Neutrophil (primary cell): ENCODE data around the gene C5orf22.

Experiments
- H3K27ac ChIP-seq: fragments of 200-600 bp; sonication (generic); 2 replicates; pipeline ENCODE4 v1.5.1; 2016; ENCODE audit warnings: mild to moderate bottlenecking, moderate library complexity
- H3K27me3 ChIP-seq: fragments of 200-600 bp; sonication (generic); 2 replicates; pipeline ENCODE4 v1.6.0; 2016; ENCODE audit warnings: mild to moderate bottlenecking
- H3K36me3 ChIP-seq: fragments of 200-600 bp; sonication (generic); 2 replicates; pipeline ENCODE4 v1.5.1; 2017
- H3K4me1 ChIP-seq, 2 experiments: fragments of 200-600 bp in 1 of 2; sonication (generic) in 1 of 2; 1 replicate in 1 of 2; 2 replicates in 1 of 2; pipeline versions ENCODE4 v1.5.1 to v1.6.1; 2013 to 2016; ENCODE audit warnings: low read depth in 1 of 2, low read length in 1 of 2, mild to moderate bottlenecking in 1 of 2, moderate library complexity in 1 of 2; ENCODE audit not compliant: control insufficient read depth in 1 of 2, insufficient read depth in 1 of 2
- H3K4me3 ChIP-seq, 2 experiments: fragments of 200-600 bp in 1 of 2; sonication (generic) in 1 of 2; 1 replicate in 1 of 2; 2 replicates in 1 of 2; pipeline ENCODE4 v1.5.1; 2013 to 2016; ENCODE audit warnings: low read depth in 1 of 2, low read length in 1 of 2, mild to moderate bottlenecking in 1 of 2, moderate library complexity in 1 of 2
- H3K9me3 ChIP-seq: fragments of 200-600 bp; sonication (generic); 2 replicates; pipeline ENCODE4 v1.5.1; 2016
- TF ChIP-seq, protein P1 (sequence below): fragments of 200-600 bp; sonication (generic); IDR thresholded peaks from 2 replicates; pipeline ENCODE4 v1.5.1; 2016; ENCODE audit warnings: antibody characterized with exemption

The C5orf22 gene

DNA sequence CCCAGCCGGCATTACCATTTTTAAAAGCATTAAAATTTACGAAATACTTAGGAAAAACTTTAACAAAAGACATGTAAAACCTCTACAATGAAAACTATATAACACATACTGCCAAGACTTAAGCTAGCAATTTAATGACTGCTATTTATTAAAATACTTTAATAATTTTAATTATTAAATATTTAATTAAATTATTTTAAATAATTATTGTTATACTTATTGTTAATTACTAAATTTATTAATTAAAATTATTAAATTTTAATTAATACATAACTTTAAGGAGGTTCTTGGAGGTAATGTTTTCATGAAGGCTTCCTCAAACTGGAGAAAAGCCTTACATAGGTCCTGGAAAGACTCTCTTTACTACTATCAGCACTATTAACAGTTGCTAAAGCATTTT, 47.5 kb downstream of the C5orf22 start:
- no peaks in the 10 kb centered on the region for H3K9me3 ChIP-seq
- H3K27me3 ChIP-seq, result no peaks in the 10 kb centered on the region
- no peaks in the 10 kb centered on the region for H3K36me3 ChIP-seq
- no peak overlapping the region for H3K27ac ChIP-seq
- TF ChIP-seq, protein P1, sequence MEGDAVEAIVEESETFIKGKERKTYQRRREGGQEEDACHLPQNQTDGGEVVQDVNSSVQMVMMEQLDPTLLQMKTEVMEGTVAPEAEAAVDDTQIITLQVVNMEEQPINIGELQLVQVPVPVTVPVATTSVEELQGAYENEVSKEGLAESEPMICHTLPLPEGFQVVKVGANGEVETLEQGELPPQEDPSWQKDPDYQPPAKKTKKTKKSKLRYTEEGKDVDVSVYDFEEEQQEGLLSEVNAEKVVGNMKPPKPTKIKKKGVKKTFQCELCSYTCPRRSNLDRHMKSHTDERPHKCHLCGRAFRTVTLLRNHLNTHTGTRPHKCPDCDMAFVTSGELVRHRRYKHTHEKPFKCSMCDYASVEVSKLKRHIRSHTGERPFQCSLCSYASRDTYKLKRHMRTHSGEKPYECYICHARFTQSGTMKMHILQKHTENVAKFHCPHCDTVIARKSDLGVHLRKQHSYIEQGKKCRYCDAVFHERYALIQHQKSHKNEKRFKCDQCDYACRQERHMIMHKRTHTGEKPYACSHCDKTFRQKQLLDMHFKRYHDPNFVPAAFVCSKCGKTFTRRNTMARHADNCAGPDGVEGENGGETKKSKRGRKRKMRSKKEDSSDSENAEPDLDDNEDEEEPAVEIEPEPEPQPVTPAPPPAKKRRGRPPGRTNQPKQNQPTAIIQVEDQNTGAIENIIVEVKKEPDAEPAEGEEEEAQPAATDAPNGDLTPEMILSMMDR, result no peak
- H3K4me3 ChIP-seq, result no peak overlapping the region
- H3K4me1 ChIP-seq, result no peaks in the 10 kb centered on the region

DNA sequence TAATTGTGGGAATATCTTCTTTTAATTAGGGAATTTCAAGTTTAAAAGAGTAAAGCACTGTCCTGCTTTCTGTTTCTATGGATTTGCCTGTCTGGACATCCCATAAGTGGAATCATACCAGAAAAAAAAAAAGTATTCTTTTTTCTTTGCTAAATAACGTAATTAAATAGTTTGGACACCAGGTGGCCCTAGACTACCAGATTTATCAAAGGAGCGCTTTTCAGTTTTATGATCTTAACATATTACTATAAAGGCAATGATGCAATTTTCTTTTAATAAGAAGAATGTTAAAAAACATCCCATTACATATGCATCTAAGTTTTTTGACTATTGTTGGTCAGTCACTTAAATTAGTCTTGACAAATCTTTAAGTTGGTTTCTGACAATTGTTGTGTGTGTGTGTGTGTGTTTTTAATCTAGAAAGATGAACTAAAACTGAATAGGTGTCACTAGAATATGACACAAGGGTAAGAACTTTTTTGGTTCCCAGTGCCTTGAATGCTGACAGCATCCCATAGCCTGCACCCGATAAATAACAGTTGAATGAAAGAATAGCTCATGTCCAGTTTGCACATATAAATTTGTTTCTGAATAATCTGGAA, 49.5 kb downstream of the C5orf22 start:
- no peak overlapping the region for H3K27ac ChIP-seq
- TF ChIP-seq, protein P1, result no peak
- H3K36me3 ChIP-seq, result no peaks in the 10 kb centered on the region
- no peaks in the 10 kb centered on the region for H3K9me3 ChIP-seq
- no peaks in the 10 kb centered on the region for H3K27me3 ChIP-seq
- H3K4me3 ChIP-seq, result no peak overlapping the region
- H3K4me1 ChIP-seq, result no peaks in the 10 kb centered on the region

DNA sequence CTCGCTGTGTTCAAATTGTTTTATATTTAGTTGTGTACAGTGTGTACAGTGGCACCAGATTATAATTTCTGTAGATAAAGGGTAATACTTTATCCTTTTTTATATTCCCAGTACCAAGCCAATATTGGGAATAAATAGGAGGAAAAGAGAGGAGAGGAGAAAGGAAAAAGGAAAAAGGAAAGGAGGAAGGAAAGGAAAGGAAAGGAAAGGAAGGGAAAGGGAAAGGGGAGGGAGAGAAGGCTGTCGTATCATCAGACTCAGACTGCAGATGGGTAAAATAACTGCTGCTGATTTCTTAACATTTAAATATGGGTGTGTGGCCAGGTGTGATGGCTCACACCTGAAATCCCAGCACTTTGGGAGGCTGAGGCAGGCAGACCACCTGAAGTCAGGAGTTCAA, 51.0 kb downstream of the C5orf22 start:
- Histone ChIP-seq H3K4me3 (no peak overlapping the region), H3K36me3 (no peaks in the 10 kb centered on the region), H3K27me3 (no peaks in the 10 kb centered on the region), H3K9me3 (no peaks in the 10 kb centered on the region), H3K4me1 (no peaks in the 10 kb centered on the region), H3K27ac (no peak overlapping the region)
- TF ChIP-seq, protein P1, result no peak

DNA sequence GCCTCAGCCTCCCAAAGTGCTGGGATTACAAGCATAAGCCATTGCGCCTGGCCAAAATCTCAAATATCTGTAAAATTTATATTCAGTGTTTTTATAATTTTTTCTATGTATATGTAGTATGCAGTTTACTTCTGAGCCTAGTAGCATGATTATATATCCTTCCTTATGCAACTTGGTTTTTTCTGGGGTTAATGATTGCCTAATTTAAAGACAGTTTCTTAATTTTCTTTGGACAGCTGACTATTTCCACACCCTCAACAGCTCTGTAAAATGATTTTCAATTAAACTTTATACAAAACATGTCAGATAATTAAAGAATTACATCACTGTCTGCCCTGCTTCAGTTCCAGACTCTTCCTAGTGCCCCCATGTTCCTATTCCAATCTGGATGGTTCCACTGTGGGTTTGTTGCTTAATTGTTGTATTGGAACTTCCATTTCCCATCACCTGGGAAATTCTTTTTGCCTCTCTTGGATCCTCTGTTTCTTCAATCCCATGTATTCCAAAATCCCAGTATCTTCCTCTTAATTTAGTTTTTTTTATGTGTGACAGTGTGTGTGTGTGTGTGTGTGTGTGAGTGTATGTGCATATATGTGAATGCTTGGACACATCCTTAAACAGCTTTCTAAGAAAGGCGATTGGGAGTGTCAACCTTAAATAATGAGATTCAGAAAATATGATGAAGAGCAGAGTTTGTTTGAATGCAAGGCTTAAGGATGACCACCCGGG, 53.2 kb downstream of the C5orf22 start:
- no peaks in the 10 kb centered on the region for H3K27me3 ChIP-seq
- no peaks in the 10 kb centered on the region for H3K9me3 ChIP-seq
- no peaks in the 10 kb centered on the region for H3K4me1 ChIP-seq
- TF ChIP-seq, protein P1, result no peak
- H3K36me3 ChIP-seq, result no peaks in the 10 kb centered on the region
- no peak overlapping the region for H3K4me3 ChIP-seq
- no peak overlapping the region for H3K27ac ChIP-seq

GRCh38 chr5:31585895-31586270, 53.8 kb downstream of the C5orf22 start:
- H3K9me3 ChIP-seq, result no peaks in the 10 kb centered on the region
- no peaks in the 10 kb centered on the region for H3K4me1 ChIP-seq
- no peak overlapping the region for H3K4me3 ChIP-seq
- H3K27ac ChIP-seq, result no peak overlapping the region
- no peaks in the 10 kb centered on the region for H3K27me3 ChIP-seq
- H3K36me3 ChIP-seq, result no peaks in the 10 kb centered on the region
- TF ChIP-seq, protein P1, result no peak
